ENCODE results near the gene HBM.

The HBM gene

DNA sequence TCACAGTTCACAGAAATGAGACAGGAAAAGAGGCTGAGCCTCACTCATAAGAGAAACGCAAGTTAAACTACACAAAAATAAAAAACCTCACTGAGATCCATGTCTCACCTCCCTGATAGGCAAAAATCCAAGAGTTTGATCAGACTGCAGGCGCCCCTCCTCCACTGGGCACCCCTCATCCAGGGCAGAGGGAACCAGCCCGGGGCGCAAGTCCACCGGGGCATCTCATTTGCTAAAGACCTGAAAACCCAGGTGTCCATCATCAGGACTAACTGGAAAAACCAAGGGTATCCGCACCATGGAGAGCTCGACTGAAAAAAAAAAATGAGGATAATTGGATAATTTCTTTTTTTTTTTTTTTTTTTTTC, 10.8 kb upstream of the HBM start:
- no peak for TF ChIP-seq FOXP2 (optimal IDR thresholded peaks at IDR 0.05; ENCODE audit: borderline replicate concordance, extremely low read depth, extremely low read length, insufficient read depth)
- TF ChIP-seq, protein P1, sequence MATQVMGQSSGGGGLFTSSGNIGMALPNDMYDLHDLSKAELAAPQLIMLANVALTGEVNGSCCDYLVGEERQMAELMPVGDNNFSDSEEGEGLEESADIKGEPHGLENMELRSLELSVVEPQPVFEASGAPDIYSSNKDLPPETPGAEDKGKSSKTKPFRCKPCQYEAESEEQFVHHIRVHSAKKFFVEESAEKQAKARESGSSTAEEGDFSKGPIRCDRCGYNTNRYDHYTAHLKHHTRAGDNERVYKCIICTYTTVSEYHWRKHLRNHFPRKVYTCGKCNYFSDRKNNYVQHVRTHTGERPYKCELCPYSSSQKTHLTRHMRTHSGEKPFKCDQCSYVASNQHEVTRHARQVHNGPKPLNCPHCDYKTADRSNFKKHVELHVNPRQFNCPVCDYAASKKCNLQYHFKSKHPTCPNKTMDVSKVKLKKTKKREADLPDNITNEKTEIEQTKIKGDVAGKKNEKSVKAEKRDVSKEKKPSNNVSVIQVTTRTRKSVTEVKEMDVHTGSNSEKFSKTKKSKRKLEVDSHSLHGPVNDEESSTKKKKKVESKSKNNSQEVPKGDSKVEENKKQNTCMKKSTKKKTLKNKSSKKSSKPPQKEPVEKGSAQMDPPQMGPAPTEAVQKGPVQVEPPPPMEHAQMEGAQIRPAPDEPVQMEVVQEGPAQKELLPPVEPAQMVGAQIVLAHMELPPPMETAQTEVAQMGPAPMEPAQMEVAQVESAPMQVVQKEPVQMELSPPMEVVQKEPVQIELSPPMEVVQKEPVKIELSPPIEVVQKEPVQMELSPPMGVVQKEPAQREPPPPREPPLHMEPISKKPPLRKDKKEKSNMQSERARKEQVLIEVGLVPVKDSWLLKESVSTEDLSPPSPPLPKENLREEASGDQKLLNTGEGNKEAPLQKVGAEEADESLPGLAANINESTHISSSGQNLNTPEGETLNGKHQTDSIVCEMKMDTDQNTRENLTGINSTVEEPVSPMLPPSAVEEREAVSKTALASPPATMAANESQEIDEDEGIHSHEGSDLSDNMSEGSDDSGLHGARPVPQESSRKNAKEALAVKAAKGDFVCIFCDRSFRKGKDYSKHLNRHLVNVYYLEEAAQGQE (IDR thresholded peaks at IDR 0.05; ENCODE audit: insufficient read depth in 1 of 2, low read depth in 2 of 2, low read length in 2 of 2), result no peak
- TF ChIP-seq SIN3A (IDR thresholded peaks at IDR 0.05; ENCODE audit: borderline replicate concordance, insufficient read depth, low read length), result no peak
- no peak for TF ChIP-seq TAF1 (IDR thresholded peaks at IDR 0.05; ENCODE audit: borderline replicate concordance, insufficient read depth, low read length)
- no peak for TF ChIP-seq POLR2AphosphoS5 (IDR thresholded peaks at IDR 0.05; ENCODE audit: low read depth, low read length)

DNA sequence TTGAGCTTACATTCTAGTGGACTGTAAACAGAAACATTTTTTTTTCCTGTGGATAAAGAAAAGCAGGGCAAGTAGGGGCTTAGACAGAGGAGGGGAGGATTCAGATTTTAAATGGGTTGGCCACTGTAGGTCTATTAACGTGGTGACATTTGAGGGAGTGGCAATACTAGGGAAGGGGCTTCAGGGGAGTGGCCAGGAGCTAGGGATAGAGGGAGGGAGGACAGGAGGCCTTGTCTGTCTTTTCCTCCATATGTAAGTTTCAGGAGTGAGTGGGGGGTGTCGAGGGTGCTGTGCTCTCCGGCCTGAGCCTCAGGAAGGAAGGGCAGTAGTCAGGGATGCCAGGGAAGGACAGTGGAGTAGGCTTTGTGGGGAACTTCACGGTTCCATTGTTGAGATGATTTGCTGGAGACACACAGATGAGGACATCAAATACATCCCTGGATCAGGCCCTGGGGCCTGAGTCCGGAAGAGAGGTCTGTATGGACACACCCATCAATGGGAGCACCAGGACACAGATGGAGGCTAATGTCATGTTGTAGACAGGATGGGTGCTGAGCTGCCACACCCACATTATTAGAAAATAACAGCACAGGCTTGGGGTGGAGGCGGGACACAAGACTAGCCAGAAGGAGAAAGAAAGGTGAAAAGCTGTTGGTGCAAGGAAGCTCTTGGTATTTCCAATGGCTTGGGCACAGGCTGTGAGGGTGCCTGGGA, 6.5 kb upstream of the HBM start:
- TF ChIP-seq SIN3A (IDR thresholded peaks at IDR 0.05; ENCODE audit: borderline replicate concordance, insufficient read depth, low read length) (no peak), FOXP2 (optimal IDR thresholded peaks at IDR 0.05; ENCODE audit: borderline replicate concordance, extremely low read depth, extremely low read length, insufficient read depth) (no peak), POLR2AphosphoS5 (IDR thresholded peaks at IDR 0.05; ENCODE audit: low read depth, low read length) (no peak), TAF1 (IDR thresholded peaks at IDR 0.05; ENCODE audit: borderline replicate concordance, insufficient read depth, low read length) (no peak)
- TF ChIP-seq, protein P1 (IDR thresholded peaks at IDR 0.05; ENCODE audit: insufficient read depth in 1 of 2, low read depth in 2 of 2, low read length in 2 of 2), result no peak

DNA sequence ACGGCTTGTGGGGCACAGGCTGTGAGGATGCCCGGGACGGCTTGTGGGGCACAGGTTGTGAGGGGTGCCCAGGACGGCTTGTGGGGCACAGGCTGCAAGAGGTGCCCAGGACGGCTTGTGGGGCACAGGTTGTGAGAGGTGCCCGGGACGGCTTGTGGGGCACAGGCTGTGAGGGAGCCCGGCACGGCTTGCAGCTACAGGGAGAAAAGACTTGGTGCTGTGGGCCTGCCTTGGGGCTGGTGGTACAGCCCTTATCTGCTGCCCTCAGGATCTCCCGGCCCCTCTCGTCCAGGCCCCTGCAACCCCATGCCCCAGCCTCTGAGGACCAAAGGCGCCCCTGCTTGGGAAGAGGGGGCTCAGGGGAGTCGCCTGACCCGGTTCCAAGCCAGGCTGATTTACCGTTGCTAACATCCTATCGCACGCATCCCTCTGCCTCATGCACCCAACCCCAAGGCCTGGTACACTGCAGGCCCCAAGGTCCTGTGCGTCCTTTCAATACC, 5.0 kb upstream of the HBM start:
- TF ChIP-seq SIN3A (IDR thresholded peaks at IDR 0.05; ENCODE audit: borderline replicate concordance, insufficient read depth, low read length) (no peak), POLR2AphosphoS5 (IDR thresholded peaks at IDR 0.05; ENCODE audit: low read depth, low read length) (no peak), FOXP2 (optimal IDR thresholded peaks at IDR 0.05; ENCODE audit: borderline replicate concordance, extremely low read depth, extremely low read length, insufficient read depth) (no peak), TAF1 (IDR thresholded peaks at IDR 0.05; ENCODE audit: borderline replicate concordance, insufficient read depth, low read length) (no peak)
- TF ChIP-seq, protein P1 (IDR thresholded peaks at IDR 0.05; ENCODE audit: insufficient read depth in 1 of 2, low read depth in 2 of 2, low read length in 2 of 2), result no peak

DNA sequence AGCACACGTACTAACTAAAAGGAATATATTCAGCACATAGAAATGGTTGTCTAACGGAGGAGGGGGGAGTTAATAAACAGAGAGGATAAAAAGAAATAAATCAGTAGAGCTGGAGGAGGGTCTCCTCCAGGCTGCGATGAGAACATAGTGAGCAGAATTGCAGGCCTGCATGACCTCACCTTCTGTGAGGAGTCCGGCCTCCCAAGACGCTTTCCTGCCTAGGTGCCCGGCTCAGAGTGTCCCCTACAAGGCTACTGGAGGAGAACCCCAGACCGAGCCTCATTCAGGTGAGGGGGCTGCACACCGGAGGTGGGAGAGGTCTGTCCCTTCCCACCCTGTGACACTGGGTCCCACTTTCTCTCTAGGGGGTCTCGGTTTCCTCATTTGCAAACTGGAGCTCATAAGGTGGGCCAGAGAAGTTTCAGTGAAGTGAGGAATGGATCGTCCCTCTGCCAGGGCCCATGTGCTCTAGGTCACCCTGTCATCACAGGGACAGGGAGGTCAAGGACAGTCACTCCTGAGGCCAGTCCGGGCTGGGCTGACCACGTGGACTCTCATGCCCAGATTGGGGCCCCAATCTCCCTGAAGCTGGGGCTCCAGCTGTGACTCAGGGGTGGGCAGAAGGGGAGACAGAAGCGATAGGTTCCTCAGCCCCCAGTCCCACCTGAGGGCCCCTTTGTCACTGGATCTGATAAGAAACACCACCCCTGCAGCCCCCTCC, 3.3 kb upstream of the HBM start:
- TF ChIP-seq TAF1 (IDR thresholded peaks at IDR 0.05; ENCODE audit: borderline replicate concordance, insufficient read depth, low read length), result no peak
- no peak for TF ChIP-seq FOXP2 (optimal IDR thresholded peaks at IDR 0.05; ENCODE audit: borderline replicate concordance, extremely low read depth, extremely low read length, insufficient read depth)
- TF ChIP-seq POLR2AphosphoS5 (IDR thresholded peaks at IDR 0.05; ENCODE audit: low read depth, low read length), result no peak
- no peak for TF ChIP-seq SIN3A (IDR thresholded peaks at IDR 0.05; ENCODE audit: borderline replicate concordance, insufficient read depth, low read length)
- TF ChIP-seq, protein P1 (IDR thresholded peaks at IDR 0.05; ENCODE audit: insufficient read depth in 1 of 2, low read depth in 2 of 2, low read length in 2 of 2), result no peak

Measured in PFSK-1 (cell line).